HG03520 (cell line): Measurements from ENCODE around the gene ENSA.
"Not testable (repeated sequence)": the region's sequence is repeated elsewhere in the genome, so short reads cannot be mapped to it uniquely, and the experiment has no call there.

Source experiments
- ATAC-seq: cut with Tn5 transposase; IDR thresholded peaks from one replicate; pipeline ENCODE4 v1.9.1; 2021; ENCODE audit warnings: mild to moderate bottlenecking, moderate library complexity; ENCODE audit not compliant: unreplicated experiment

The ENSA gene

GRCh38 chr1:150629115-150629928 is at the start of gene ENSA:
Gene ENSA (minus strand): TSS chr1:150629612. CDS start chr1:150629470, 142 bp downstream.
- peak; percentile 88 for ATAC-seq

GRCh38 chr1:150678988-150679387 is 49.6 kb upstream of the ENSA start:
- ATAC-seq, result no peak

GRCh38 chr1:150674881-150675280 is 45.5 kb upstream of the ENSA start:
- ATAC-seq, result no peak

DNA sequence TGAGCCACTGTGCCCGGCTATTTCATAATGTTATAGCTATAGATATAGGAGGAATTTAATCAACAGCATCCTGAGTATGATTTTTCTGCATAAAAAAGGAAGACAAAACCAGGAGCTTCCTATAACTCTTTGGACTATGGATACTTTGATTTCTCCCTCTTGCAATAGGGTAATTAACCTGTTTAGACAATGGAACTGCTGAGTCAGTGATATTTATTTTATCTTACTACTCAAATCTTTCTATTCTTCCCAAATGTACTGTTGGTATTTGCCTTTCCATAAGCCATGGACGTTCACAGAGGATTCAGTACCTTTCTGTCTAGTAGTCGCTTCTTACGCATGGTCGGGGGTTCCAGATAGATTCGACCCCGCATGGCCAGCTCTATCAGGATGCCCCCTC is 33.9 kb upstream of the ENSA start:
- no peak for ATAC-seq

DNA sequence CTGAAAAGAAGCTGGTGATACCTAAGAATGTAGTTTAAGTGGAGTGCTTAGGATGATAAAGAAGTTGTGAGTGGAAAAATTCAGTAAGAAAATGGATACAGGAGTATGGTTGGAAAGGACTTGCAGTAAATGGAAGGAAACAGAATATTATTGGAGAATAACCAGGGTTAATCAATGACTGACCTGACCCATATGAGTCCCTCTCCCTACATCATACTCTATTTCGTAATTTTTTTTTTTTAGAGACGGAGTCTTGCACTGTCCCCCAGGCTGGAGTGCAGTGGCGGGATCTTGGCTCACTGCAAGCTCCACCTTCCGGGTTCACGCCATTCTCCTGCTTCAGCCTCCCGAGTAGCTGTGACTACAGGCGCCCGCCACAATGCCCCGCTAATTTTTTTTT is 33.4 kb upstream of the ENSA start:
- no peak for ATAC-seq

- ATAC-seq, result no peak
These were observed 31.7 kb upstream of the ENSA start for GRCh38 chr1:150661156-150661555.

- ATAC-seq, result no peak
These were observed 31.2 kb upstream of the ENSA start for GRCh38 chr1:150660584-150660983.

DNA sequence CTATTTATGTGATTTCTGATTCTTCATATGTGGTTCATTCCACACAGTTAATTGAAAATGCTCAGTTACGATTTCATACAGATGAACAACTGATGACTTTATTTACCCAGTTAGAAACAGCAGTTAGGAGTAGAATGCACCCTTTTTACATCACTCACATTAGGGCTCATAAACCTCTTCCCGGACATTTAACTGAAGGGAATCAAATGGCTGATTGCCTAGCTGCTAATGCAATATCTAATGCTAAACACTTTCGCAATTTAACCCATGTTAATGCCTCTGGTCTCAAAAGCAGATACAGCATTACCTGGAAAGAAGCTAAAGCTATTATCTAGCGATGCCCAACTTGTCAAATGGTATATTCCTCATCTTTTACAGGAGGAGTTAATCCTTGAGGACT is 27.7 kb upstream of the ENSA start:
- ATAC-seq, result not testable (repeated sequence)

GRCh38 chr1:150654635-150655034 is 25.2 kb upstream of the ENSA start:
- not testable (repeated sequence) for ATAC-seq

- no peak for ATAC-seq
These were observed 20.8 kb upstream of the ENSA start for GRCh38 chr1:150650193-150650592.

DNA sequence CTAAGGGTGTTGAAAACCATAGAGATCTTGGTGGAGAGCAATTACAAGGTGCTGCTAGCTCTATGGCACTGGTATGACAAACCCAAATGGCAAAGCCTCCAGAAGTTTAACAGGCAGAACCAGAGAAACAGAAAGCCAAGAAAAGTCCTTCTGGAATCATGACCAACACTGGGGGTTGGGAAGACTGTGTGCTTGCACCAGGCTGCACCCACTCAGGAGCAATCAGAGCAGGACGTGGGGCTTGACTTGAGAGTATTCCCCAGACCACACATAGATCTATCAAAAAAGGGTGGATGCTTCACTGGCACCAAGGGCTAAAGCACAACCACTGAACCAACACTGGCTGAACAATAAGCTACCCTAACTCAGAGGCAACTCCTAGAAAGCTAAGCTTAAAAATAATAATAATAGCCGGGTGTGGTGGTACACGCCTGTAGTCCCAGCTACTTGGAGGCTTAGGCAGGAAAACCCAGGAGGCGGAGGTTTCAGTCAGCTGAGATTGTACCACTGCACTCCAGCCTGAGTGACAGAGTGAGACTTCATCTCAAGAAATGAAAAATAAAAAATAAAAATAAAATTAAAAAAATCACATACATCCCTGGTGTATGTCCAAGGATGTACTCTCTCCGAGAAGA is 20.1 kb upstream of the ENSA start:
- no peak for ATAC-seq

DNA sequence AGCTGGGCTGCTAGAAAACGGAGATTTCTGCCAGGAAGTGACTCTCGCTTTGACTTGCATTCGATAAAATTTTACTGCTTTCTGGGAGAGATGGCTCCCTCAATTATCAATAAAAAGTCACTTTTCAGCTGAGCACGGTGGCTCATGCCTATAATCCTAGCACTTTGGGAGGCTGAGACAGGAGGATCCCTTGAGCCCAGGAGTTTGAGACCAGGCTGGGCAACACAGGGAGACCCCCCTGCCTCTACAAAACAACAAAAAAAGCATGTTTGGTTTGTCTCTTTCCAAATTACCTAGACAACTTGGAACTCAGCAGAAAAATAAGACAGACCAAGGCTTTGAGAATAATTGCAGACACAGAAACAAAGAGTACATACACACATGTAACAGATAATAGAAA is 12.9 kb upstream of the ENSA start:
- no peak for ATAC-seq

DNA sequence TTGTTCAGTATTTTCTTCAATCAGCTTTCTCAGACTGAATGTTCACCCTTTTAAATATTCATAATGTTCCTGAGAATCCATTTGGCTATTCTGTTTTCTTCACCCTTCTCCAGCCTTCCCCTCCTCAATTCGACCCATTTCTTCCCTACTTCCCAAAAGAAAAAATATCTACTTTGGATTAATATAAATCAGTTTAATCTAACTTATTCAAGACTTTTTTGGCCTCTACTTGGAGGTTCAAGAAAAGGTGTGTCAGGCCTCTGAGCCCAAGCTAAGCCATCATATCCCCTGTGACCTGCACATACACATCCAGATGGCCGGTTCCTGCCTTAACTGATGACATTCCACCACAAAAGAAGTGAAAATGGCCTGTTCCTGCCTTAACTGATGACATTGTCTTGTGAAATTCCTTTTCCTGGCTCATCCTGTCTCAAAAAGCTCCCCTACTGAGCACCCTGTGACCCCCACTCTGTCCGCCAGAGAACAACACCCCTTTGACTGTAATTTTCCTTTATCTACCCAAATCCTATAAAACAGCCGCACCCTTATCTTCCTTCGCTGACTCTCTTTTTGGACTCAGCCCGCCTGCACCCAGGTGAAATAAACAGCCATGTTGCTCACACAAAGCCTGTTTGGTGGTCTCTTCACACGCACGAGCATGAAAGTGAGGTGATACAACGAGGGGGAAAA is 11.9 kb upstream of the ENSA start:
- not testable (repeated sequence) for ATAC-seq

- not testable (repeated sequence) for ATAC-seq
These were observed 9.0 kb upstream of the ENSA start for GRCh38 chr1:150638430-150638829.

DNA sequence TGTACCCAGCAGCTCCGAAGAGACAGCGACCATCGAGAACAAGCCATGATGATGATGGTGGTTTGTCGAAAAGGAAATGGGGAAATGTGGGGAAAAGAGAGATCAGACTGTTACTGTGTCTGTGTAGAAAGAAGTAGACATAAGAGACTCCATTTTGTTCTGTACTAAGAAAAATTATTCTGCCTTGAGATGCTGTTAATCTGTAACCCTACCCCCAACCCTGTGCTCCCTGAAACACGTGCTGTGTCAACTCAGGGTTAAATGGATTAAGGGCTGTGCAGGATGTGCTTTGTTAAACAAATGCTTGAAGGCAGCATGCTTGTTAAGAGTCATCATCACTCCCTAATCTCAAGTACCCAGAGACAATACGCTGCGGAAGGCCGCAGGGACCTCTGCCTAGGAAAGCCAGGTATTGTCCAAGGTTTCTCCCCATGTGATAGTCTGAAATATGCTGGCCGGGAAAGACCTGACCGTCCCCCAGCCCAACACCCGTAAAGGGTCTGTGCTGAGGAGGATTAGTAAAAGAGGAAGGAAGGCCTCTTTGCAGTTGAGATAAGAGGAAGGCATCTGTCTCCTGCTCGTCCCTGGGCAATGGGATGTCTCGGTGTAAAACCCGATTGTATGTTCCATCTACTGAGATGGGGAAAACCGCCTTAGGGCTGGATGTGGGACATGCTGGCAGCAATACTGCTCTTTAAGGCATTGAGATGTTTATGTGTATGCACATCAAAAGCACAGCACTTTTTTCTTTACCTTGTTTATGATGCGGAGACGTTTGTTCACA is 5.6 kb upstream of the ENSA start:
- ATAC-seq, result not testable (repeated sequence)

DNA sequence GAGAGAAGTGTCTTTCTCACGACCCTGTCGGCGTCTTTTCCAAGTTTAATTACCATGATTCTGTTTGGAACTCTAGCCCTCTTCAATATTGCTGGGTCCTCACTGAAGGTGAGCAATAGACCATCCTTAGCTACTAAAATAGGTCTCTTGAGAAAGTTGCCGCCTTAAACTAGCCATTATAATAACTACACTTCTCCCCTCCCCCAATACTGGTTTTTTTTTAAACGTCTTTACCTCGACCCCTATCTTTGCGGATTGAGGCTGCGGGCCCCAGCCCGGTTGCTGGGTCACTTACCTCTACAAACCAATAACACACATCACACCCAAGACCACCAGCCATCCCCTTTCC is 672 bp downstream of the ENSA start:
- no peak for ATAC-seq

DNA sequence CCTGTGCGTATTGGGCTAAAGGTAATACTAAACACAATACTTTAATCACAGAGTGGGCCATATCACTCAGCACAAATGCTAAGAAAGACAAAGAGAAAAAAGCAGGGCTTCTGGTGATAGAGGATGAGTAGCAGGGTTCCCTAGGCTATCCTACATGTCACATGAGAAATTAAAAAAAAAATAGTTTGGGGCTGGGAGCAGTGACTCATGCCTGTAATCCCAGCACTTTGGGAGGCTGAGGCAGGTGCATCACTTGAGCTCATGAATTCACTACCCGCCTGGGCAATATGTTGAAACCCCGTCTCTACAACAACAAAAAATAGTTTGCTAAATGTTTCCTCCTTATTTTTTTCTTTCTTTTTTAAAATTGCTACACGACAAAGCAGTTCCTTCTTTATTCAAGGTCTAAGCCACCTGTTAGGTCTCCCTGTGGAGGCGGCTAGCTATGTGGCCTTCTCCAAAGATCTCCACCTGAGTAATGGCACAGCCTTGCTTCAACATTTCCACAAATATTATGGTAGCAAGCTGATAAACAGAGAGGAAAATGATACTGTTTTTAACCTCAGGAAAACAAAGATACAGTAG is 1.5 kb downstream of the ENSA start:
- no peak for ATAC-seq

- ATAC-seq, result no peak
These were observed 3.3 kb downstream of the ENSA start for GRCh38 chr1:150626150-150626549.

- ATAC-seq, result not testable (repeated sequence)
These were observed 4.9 kb downstream of the ENSA start for GRCh38 chr1:150624546-150624945.

DNA sequence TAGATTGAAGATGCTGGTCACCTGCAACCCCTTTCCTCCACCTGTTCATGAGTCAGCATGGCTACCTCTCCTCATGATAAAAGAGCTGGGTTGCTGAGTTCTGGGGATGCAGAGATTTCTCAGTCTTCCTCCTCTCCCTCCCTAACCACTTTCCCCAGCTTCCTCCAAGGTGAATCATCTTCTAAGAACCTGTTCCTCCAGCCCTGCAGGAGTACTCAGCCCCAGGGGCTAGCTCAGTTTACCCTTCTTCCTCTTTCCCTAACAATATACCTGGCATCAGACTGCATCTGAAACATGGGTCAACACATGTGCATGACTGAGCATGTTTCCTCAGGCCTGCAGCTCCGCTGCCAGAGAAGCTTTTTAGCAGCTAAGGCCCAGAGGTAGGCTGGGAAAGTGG is 5.3 kb downstream of the ENSA start:
- ATAC-seq, result not testable (repeated sequence)
